Measurements from ENCODE around the gene ZMIZ2.

GRCh38 chr7:44759246-44759645, 10.6 kb downstream of the ZMIZ2 start:
- TF ChIP-seq, protein P1, sequence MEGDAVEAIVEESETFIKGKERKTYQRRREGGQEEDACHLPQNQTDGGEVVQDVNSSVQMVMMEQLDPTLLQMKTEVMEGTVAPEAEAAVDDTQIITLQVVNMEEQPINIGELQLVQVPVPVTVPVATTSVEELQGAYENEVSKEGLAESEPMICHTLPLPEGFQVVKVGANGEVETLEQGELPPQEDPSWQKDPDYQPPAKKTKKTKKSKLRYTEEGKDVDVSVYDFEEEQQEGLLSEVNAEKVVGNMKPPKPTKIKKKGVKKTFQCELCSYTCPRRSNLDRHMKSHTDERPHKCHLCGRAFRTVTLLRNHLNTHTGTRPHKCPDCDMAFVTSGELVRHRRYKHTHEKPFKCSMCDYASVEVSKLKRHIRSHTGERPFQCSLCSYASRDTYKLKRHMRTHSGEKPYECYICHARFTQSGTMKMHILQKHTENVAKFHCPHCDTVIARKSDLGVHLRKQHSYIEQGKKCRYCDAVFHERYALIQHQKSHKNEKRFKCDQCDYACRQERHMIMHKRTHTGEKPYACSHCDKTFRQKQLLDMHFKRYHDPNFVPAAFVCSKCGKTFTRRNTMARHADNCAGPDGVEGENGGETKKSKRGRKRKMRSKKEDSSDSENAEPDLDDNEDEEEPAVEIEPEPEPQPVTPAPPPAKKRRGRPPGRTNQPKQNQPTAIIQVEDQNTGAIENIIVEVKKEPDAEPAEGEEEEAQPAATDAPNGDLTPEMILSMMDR (IDR thresholded peaks at IDR 0.05): no peak
- TF ChIP-seq POLR2AphosphoS5 (IDR thresholded peaks at IDR 0.05): no peak

Data from prostate gland (tissue), 2 donors.